Kidney epithelial cell (primary cell): Measurements from ENCODE around the gene CCL21. TPM values are rescaled to one million over a fixed set of nuclear protein-coding genes. Genes with fewer than 3 reads are reported as not detected.

Source experiments
- DNase-seq: peaks from one replicate; pipeline ENCODE4 v3.0.0-alpha.2; 2010; ENCODE audit warnings: low read depth
- H3K27me3 ChIP-seq: 2 replicates; pipeline ENCODE4 v1.6.0; 2011; ENCODE audit warnings: low read length; ENCODE audit not compliant: control insufficient read depth, insufficient read depth
- H3K36me3 ChIP-seq: 2 replicates; pipeline ENCODE4 v1.5.1; 2011; ENCODE audit warnings: low read length; ENCODE audit not compliant: control insufficient read depth, insufficient read depth
- H3K4me3 ChIP-seq: 2 replicates; pipeline ENCODE4 v1.5.1; 2011; ENCODE audit warnings: low read depth, mild to moderate bottlenecking, control low read depth, low read length
- CTCF ChIP-seq: IDR thresholded peaks from 2 replicates; pipeline ENCODE4 v1.5.1; 2011; ENCODE audit warnings: mild to moderate bottlenecking, moderate library complexity, low read length, control low read depth, inconsistent platforms; ENCODE audit not compliant: insufficient read depth, poor library complexity, severe bottlenecking
- total RNA-seq: library from RNA; depleted of rRNA; stranded (reverse); fragments of >200 nt; gene quantifications from 2 replicates; pipeline ENCODE4 v1.2.3, GENCODE V29; 2015

Gene CCL21
- total RNA-seq, 1 donor from 2014 or later = not detected

GRCh38 chr9:34664281-34665066 lies 45.5 kb downstream of the CCL21 start:
- DNase-seq = no peak
- no peaks in the 10 kb centered on the region for H3K36me3 ChIP-seq
- TF ChIP-seq CTCF = peak; percentile 98
- H3K27me3 ChIP-seq = no peaks in the 10 kb centered on the region
- H3K4me3 ChIP-seq = peak overlapping the region; percentile 56

GRCh38 chr9:34663303-34663605 lies 46.7 kb downstream of the CCL21 start:
- no peak for DNase-seq
- TF ChIP-seq CTCF = no peak

GRCh38 chr9:34662526-34663302 lies 47.2 kb downstream of the CCL21 start, which contains the start of gene CCL27:
TSS of gene CCL27 (minus strand) at chr9:34662657. CDS start at chr9:34662633, 24 bp downstream.
- H3K27me3 ChIP-seq = no peaks in the 10 kb centered on the region
- DNase-seq = no peak
- TF ChIP-seq CTCF = no peak
- H3K36me3 ChIP-seq = no peaks in the 10 kb centered on the region
- H3K4me3 ChIP-seq = no peak within 1 kb of the TSS

More at GRCh38 chr9:34663303-34663605, 46.7 kb downstream of the CCL21 start:
- no peaks in the 10 kb centered on the region for H3K27me3 ChIP-seq
- no peak overlapping the region for H3K4me3 ChIP-seq
- H3K36me3 ChIP-seq = no peaks in the 10 kb centered on the region

GRCh38 chr9:34659592-34660253 lies 50.2 kb downstream of the CCL21 start:
- no peak for TF ChIP-seq CTCF
- no peaks in the 10 kb centered on the region for H3K27me3 ChIP-seq
- no peak overlapping the region for H3K4me3 ChIP-seq
- no peaks in the 10 kb centered on the region for H3K36me3 ChIP-seq
- peak; percentile 45 for DNase-seq

Other genes with a start within 250 kb of the CCL21 start
- 1.5 TPM in 1 of 2 replicates, not detected in the other for gene ENHO, start 187.1 kb downstream of the CCL21 start, total RNA-seq
- gene CNTFR, start 120.4 kb downstream of the CCL21 start, total RNA-seq = 0.27 and 1.1 TPM in 2 replicates
- 31.5 and 34.0 TPM in 2 replicates for gene RPP25L, start 98.0 kb downstream of the CCL21 start, total RNA-seq
- 92.7 and 128 TPM in 2 replicates for gene DCTN3, start 89.6 kb downstream of the CCL21 start, total RNA-seq
- 0.48 and 1.0 TPM in 2 replicates for gene ARID3C, start 81.1 kb downstream of the CCL21 start, total RNA-seq
- 121 and 129 TPM in 2 replicates for gene SIGMAR1, start 72.3 kb downstream of the CCL21 start, total RNA-seq
- 34.4 and 39.4 TPM in 2 replicates for gene GALT, start 63.5 kb downstream of the CCL21 start, total RNA-seq
- gene IL11RA, start 58.0 kb downstream of the CCL21 start, total RNA-seq = 5.9 and 11.6 TPM in 2 replicates
- not detected in 2 replicates for gene CCL27, start 47.5 kb downstream of the CCL21 start, total RNA-seq
- gene CCL19, start 18.9 kb downstream of the CCL21 start, total RNA-seq = not detected in 2 replicates
- gene PHF24, start 248.1 kb upstream of the CCL21 start, total RNA-seq = 0.07 and 0.58 TPM in 2 replicates